D341Med (cell line): ENCODE data around the gene NUTM1.

Experiments used
- DNase-seq: peaks from one replicate; pipeline ENCODE4 v3.0.0; 2012; ENCODE audit warnings: low spot score

The NUTM1 gene

GRCh38 chr15:34342737-34343575 lies at the start of gene NUTM1, which contains the start of gene NOP10:
Gene NUTM1 (plus strand): TSS chr15:34343315. CDS start chr15:34343697, 382 bp downstream.
Gene NOP10 (minus strand): TSS chr15:34343136. CDS start chr15:34343073, 63 bp downstream.
- peak; percentile 86 for DNase-seq

- DNase-seq: no peak
Observed at GRCh38 chr15:34297059-34297458, 46.1 kb upstream of the NUTM1 start.

- no peak for DNase-seq
Observed at GRCh38 chr15:34301058-34301457, 42.1 kb upstream of the NUTM1 start.

GRCh38 chr15:34304613-34305012 lies 38.5 kb upstream of the NUTM1 start:
- DNase-seq: no peak

GRCh38 chr15:34311563-34311962 lies 31.6 kb upstream of the NUTM1 start:
- DNase-seq: no peak

GRCh38 chr15:34314491-34315490 lies 28.3 kb upstream of the NUTM1 start:
- DNase-seq: no peak

GRCh38 chr15:34318277-34319079 lies 24.6 kb upstream of the NUTM1 start:
- peak; percentile 81 for DNase-seq

GRCh38 chr15:34323217-34323616 lies 19.9 kb upstream of the NUTM1 start:
- DNase-seq: no peak

GRCh38 chr15:34324933-34325332 lies 18.2 kb upstream of the NUTM1 start:
- no peak for DNase-seq

- DNase-seq: no peak
Observed at GRCh38 chr15:34325368-34325767, 17.7 kb upstream of the NUTM1 start.

- no peak for DNase-seq
Observed at GRCh38 chr15:34327906-34328305, 15.2 kb upstream of the NUTM1 start.

GRCh38 chr15:34329006-34329405 lies 14.1 kb upstream of the NUTM1 start:
- no peak for DNase-seq

- no peak for DNase-seq
Observed at GRCh38 chr15:34330279-34330678, 12.8 kb upstream of the NUTM1 start.

- DNase-seq: no peak
Observed at GRCh38 chr15:34331809-34332208, 11.3 kb upstream of the NUTM1 start.

- no peak for DNase-seq
Observed at GRCh38 chr15:34332553-34333120, 10.5 kb upstream of the NUTM1 start.

GRCh38 chr15:34334672-34335071 lies 8.4 kb upstream of the NUTM1 start:
- DNase-seq: no peak

- DNase-seq: no peak
Observed at GRCh38 chr15:34335176-34336032, 7.7 kb upstream of the NUTM1 start.

- DNase-seq: no peak
Observed at GRCh38 chr15:34336231-34336990, 6.7 kb upstream of the NUTM1 start.

GRCh38 chr15:34336991-34337556 lies 6.0 kb upstream of the NUTM1 start:
- no peak for DNase-seq
